GM18517 (cell line): ENCODE measurements around the gene GOT2.
"Not testable (repeated sequence)": the region's sequence is repeated elsewhere in the genome, so short reads cannot be mapped to it uniquely, and the experiment has no call there.

Experiments used
- ATAC-seq: cut with Tn5 transposase; IDR thresholded peaks from one replicate; pipeline ENCODE4 v1.9.1; 2021; ENCODE audit warnings: mild to moderate bottlenecking, moderate library complexity; ENCODE audit not compliant: unreplicated experiment

The GOT2 gene

DNA sequence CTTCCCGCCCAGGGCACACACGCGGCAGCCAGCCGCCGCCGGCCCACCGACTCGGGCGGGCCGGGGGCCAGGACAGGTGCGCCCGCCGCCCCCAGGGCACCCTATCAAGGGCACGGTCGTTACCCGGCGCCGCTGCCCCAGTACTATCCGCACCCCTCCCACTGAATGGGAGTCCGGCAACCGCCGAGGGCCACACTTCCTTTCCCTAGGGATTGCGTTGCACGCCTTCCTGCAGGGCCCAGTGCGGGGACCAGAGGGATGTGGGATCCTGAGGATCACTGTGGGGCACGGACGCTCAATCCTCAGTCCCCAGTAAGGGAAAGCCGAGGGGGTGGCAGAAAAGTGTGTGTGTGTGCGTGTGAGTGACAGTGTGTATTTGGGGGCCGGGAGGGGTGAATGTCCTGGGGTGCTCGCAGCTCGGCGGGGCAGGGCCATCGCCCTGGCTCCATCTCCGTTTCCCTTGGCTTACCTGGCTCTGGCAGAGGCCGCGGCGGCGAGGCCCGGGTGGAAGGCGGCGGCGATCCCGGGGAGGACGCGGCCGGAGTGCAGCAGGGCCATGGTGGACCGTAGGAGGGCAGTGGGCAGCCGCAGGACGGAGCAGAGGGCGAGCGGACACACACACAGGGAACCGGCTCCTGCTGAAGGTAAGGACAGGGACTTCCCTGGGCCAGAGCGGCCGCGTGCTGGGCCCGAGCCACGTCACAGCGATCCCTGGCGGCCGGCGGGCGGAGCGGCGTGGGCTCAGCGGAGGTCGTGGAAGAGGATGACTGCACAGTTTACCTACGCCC lies at the start of gene GOT2:
Gene GOT2, minus strand, starts transcription at position 646 of the 788 bp plus-strand sequence. Its CDS starts 88 bp downstream, at position 558.
- ATAC-seq = peak; percentile 87

DNA sequence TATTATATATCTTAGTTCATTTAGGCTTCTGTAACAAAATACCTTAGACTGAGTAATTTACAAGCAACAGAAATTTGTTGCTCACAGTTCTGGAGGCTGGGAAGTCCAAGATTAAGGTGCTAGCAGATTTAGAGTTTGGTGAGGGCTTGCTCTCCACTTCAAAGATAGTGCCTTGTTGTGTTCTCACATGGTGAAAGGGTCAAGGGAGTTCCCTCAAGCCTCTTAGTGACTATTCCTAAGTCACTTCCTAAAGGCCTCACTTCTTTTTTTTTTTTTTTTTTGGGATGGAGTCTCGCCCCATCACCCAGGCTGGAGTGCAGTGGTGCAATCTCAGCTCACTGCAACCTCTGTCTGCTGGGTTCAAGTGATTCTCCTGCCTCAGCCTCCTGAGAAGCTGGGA lies 45.2 kb upstream of the GOT2 start:
- not testable (repeated sequence) for ATAC-seq

GRCh38 chr16:58773870-58774269 lies 39.8 kb upstream of the GOT2 start:
- no peak for ATAC-seq

- no peak for ATAC-seq
Observed at GRCh38 chr16:58768145-58768544, 34.0 kb upstream of the GOT2 start.

- ATAC-seq = no peak
Observed at GRCh38 chr16:58767581-58767980, 33.5 kb upstream of the GOT2 start.

DNA sequence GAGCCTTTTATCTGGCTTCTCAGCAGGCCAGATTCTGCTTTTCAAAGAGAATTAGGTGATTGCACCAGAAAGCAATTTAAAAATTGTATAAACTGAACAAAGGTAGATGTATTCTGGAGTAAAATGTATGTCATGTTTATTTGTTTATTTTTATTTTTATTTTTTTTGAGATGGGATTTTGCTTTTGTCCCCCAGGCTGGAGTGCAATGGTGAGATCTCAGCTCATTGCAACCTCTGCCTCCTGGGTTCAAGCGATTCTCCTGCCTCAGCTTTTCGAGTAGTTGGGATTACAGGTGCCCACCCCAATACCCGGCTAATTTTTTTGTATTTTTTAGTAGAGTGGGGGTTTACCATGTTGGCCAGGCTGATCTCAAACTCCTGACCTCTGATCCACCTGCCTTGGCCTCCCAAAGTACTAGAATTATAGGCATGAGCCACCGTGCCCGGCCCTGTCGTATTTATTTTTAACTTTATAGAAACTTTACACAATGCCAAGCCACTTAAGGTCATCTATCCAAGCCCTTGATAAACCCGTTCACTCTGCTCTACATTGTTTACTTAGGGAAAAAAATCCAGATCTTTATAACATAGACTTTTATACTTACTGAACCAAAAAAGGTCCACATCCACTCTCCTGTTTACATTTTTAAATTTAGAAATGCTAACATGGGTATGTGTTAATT lies 22.7 kb upstream of the GOT2 start:
- no peak for ATAC-seq

DNA sequence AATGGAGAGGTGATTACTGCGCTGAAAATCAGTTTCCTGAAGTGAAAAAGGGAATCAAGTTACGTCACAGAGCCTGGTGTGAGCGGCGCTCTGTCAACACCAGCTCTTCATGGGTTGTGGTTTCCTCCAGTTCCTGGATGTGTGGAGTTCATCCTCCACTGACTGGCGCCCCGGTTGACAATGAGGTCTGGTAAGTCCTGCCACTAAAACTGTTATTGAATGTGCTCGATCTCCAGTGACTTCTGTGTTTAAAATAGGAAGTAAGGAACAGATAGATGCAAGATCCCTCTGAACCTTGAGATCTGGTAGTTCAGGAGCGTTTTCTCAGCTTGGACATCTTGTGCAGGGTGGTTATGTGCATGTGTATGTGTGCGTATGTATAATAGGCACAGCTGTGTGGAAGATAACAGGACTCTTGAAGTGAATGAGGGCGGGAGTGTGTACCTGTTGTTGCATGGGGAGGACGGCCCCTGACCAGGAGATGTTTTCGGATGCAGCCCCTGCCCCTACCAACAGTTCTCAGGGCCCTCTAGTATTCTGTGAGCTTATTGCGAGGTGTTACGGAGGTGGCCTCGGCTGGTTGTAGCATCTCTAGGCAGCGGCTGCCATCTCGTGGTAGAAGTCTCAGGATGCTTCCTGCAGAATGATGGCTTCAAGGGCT lies 22.0 kb upstream of the GOT2 start:
- peak; percentile 93 for ATAC-seq

DNA sequence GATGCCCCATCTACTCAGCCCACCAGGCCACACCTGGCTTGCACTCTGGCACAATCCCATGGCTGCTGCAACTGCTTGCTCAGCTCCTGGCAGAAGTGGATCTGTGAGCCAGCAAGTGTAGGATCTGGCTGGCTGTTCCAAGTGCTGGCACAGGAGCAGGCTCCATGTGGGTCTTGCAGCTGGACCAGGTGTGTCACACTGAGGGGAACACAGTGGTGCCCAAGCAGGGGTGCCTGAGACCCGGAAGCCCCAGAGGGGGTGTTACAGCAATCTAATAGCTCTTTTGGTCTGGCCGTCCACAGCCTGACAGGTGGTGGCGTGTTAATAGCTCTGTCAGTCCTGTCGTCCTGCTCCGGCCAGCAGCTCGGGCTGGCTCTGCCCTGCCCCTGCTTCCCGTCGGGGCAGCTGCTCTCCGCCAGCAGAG lies 19.6 kb upstream of the GOT2 start:
- no peak for ATAC-seq

DNA sequence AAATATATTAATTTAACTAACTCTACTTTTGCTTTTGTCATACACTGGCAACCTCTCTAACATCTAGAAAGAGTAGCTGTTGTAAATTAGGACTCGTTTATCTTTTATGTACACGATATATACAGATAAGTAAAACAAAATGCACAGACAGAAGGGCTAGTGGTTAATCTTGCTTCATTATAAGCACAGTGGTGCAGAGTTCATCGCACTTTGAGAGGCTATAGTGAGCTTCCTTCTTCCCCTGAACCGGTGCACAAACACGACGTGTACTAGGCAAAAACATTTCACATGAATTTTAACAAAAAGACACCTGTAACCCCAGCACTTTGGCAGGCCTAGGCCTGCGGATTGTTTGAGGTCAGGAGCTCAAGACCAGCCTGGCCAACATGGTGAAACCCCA lies 10.4 kb upstream of the GOT2 start:
- ATAC-seq = no peak

GRCh38 chr16:58741976-58742375 lies 7.9 kb upstream of the GOT2 start:
- ATAC-seq = no peak

DNA sequence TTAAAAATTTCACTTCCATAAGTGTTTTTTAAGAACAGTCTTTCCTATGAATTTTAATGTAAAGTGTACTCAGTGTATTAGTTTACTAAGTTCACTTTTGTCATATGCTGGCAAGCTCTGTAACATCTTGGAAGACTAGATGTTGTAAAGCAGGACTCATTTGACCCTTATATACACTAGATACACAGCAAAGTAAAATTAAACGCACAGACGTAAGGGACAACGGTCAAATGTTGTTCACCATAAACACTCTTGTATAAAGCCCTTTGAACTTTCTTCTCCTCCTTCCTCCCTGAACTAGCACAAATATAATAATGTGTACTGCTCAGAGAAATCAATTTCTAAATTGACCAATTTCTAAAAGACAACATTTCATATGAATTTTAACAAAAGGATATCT lies 7.0 kb upstream of the GOT2 start:
- ATAC-seq = no peak

GRCh38 chr16:58738672-58739296 lies 4.7 kb upstream of the GOT2 start:
- no peak for ATAC-seq

DNA sequence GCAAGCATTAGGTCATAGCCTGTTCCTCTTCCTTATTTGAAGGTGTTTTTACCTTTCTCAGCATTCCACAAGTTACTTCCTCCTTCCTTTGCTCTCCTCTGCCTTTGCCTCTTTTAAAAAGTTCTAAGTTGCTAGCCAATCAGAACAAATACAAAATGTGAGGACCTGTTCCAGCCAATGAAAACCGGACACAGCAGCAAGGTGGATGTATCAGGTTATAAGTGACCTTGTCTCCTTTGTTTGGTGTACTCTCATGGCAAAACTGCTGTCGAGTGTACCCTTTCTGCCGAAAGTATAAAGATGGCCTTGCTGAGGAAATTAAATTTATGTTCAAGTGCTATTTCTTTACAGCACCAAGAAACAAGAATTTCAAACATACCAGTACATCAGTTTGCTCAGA lies 2.2 kb upstream of the GOT2 start:
- ATAC-seq = not testable (repeated sequence)

GRCh38 chr16:58734459-58734787 lies 307 bp upstream of the GOT2 start:
- ATAC-seq = no peak

GRCh38 chr16:58733248-58733670 lies 857 bp downstream of the GOT2 start:
- ATAC-seq = no peak

- ATAC-seq = peak; percentile 57
Observed at GRCh38 chr16:58732545-58733247, 1.4 kb downstream of the GOT2 start.

GRCh38 chr16:58730724-58731370 lies 3.3 kb downstream of the GOT2 start:
- ATAC-seq = no peak

GRCh38 chr16:58727796-58728568 lies 6.1 kb downstream of the GOT2 start:
- ATAC-seq = no peak

DNA sequence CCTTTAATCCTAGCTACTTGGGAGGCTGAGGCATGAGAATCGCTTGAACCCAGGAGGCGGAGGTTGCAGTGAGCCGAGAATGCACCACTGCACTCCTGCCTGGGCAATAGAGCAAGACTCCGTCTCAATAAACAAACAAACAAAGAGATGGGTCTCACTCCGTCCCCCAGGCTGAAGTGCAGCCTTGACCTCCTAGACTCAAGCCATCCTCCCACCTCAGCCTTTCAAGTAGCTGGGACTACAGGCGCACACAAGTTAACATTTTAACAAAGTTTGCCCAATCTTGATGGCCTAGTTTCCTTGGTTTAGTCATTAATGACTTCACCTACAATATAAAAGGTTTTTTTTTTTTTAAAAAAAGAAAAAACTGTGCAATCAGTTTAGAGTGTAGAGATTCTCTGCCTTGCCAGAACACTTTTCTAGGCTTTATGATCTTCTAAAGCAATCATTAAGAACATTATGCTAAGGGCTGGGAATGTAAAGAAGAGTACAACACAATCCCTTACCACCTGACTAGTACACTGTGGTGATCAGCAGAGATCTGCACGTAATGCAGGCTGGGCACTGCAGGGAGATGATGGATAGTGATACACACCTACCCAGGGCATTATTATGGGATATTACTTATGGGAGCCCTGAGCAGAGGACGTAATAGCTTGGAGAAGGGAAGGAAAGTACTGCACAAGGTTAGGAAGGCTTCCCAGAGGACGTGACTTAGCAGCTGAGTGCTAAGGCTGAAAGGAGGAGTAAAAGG lies 6.9 kb downstream of the GOT2 start:
- ATAC-seq = no peak
